IPS DF 19.7 (cell line): ENCODE data around the gene DYNC1I2.

Experiments
- DNase-seq: peaks from one replicate; pipeline ENCODE4 v3.0.0-alpha.2; 2013; ENCODE audit warnings: low read depth, low spot score

Gene DYNC1I2

GRCh38 chr2:171687287-171688128, at the start of gene DYNC1I2:
Gene DYNC1I2 (plus strand): TSS chr2:171687469. CDS start chr2:171690156, 2,687 bp downstream.
- DNase-seq = peak; percentile 92

- DNase-seq = no peak
These were observed 35.4 kb upstream of the DYNC1I2 start for GRCh38 chr2:171651667-171652415.

DNA sequence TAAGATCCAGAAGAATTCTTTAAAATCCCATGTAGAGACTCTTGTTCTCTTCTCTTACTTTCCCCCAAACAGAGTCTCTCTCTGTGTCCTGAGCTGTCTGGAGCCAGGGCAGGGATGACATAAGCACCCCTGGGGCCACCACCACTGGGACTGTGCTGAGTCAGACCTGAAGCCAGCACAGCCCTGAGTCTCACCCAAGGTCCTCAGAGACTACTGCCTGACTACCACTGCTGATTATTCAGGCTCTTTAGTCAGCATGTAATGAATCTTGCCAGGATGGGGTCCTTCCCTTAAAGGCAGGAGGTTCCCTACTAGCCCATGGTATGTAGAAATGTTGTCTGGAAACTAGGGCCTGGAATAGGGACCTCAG, 34.9 kb upstream of the DYNC1I2 start:
- no peak for DNase-seq

GRCh38 chr2:171655586-171655985, 31.7 kb upstream of the DYNC1I2 start:
- no peak for DNase-seq

GRCh38 chr2:171667041-171667440, 20.2 kb upstream of the DYNC1I2 start:
- DNase-seq = no peak

DNA sequence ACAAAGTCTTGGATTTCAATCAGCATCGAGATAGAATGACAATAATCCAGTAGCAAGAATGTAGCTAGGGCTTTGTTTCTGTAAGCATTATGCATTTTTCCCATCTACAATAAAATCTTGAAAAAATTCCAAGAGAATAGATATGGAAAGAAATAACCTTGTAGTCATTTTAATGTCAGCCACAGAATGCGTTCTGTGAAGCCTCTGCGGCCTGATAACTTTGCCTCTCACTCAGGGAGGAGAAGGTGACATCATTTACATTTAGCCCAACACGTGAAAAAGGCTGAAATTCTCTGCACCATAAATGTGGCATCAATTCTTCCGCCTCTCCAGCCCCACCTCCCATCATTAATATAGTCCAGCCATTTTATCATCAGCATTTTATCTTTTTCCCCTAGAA, 19.1 kb upstream of the DYNC1I2 start:
- no peak for DNase-seq

GRCh38 chr2:171669121-171669520, 18.1 kb upstream of the DYNC1I2 start:
- no peak for DNase-seq

DNA sequence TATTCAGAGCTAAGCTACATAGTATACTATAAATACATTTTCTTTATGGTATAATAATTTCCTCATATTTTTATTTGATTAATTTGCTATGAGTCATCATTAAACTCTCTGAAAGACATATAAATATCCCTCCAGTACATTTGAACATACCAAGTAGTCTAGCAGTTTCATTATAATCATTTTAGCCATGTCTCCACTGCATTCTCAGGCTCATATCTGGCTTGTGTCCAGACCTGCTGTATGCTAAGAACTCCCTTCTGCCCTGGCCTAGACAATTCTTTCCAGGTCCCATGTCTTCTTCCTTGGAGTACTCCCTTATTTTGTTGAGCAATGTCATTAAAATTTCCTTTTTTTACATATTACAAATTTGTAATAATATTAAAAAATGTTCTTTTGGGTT, 16.6 kb upstream of the DYNC1I2 start:
- DNase-seq = no peak

DNA sequence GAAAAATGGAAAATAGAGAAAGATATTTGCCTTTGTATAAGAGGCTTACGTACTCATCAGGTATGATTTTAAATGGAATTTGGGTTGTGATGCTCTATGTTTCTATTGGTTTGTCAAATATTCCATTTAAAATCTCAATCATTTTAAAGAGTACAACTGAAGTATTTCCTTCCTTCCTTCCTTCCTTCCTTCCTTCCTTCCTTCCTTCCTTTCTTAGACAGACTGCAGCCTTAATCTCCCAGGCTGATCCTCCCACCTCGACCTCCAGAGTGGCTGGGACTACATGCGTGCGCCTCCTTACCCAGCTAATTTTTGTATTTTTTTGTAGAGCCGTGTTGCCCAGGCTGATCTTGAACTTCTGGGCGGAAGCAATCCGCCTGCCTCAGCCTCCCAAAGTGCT, 15.4 kb upstream of the DYNC1I2 start:
- DNase-seq = no peak

GRCh38 chr2:171673905-171674304, 13.4 kb upstream of the DYNC1I2 start:
- DNase-seq = no peak

GRCh38 chr2:171675810-171676345, 11.4 kb upstream of the DYNC1I2 start:
- no peak for DNase-seq

DNA sequence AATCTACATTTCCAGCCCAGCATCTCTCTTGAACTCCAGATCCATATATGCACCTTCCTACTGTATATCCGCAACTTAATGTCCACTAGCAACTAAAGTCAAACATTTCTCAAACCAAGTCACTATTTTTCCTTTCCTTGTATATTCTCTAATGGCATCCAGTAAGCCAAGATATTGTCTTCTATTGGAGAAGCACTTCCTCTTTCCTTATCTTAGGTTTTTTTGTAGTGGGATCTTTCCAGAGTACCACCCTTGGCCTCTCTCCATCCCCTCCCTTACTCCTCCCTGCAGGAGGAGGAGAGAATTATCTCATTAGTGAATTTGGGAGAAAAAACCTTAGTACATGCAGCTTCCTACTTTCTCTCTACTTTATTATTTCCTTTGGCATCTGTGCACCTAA, 8.7 kb upstream of the DYNC1I2 start:
- DNase-seq = no peak

- no peak for DNase-seq
These were observed 828 bp downstream of the DYNC1I2 start for GRCh38 chr2:171688129-171688465.

- no peak for DNase-seq
These were observed 5.1 kb downstream of the DYNC1I2 start for GRCh38 chr2:171692331-171692730.

GRCh38 chr2:171702781-171703556, 15.7 kb downstream of the DYNC1I2 start:
- no peak for DNase-seq

DNA sequence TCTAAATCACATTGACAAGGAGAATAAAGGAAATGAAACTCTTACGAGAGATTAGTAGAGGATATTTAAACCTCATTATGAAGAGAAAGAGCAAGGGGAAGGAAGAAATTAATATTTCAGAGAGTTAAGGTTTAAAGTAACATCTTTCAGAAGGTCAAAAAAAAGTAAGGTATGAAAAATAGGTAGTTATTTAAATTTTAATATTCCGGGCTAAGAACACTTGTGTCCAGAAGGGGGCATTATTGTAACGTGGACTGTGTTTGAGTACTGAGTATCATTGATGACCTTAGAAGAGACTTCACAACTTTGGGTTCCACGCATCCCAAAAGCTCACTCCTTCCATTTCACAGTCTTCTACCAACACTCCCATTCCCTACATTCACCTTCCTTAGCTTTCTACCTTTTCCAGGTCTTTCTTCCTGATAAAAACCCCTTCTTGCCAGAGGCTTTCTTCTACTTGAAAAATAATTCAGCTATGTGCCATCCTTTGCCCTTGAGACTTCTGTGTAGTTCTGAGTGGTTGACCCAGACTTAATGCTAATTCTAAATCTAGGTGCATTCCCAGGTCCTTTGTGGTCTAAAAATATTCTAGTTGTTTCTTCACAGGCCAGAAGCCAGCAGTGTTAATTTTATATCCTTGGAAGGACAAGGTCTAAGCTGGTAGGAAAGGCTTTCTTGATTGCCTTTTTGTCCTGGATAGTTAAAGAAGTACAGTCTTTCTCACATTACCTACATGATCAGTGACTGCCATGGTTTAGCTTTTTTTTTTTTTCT, 16.5 kb downstream of the DYNC1I2 start:
- no peak for DNase-seq

GRCh38 chr2:171706152-171706803, 19.0 kb downstream of the DYNC1I2 start:
- no peak for DNase-seq

- DNase-seq = no peak
These were observed 20.5 kb downstream of the DYNC1I2 start for GRCh38 chr2:171707752-171708151.

GRCh38 chr2:171709011-171709685, 21.9 kb downstream of the DYNC1I2 start:
- DNase-seq = no peak

- no peak for DNase-seq
These were observed 24.1 kb downstream of the DYNC1I2 start for GRCh38 chr2:171711351-171711750.
